Nephron progenitor cell (in vitro differentiated cells): ENCODE data around the gene TBXAS1.

Source experiments
- DNase-seq: peaks from one replicate; pipeline ENCODE4 v3.0.0; 2021
- H3K27ac Mint-ChIP-seq: 2 replicates; pipeline ENCODE4 v1.8.0; 2021; ENCODE audit warnings: mild to moderate bottlenecking, moderate library complexity, mixed read lengths
- H3K27me3 Mint-ChIP-seq: 2 replicates; pipeline ENCODE4 v1.8.0; 2021; ENCODE audit warnings: mild to moderate bottlenecking, low read depth, mixed read lengths; ENCODE audit not compliant: poor library complexity
- H3K36me3 Mint-ChIP-seq: 2 replicates; pipeline ENCODE4 v1.8.0; 2021; ENCODE audit warnings: low read depth, mixed read lengths
- H3K4me1 Mint-ChIP-seq: 2 replicates; pipeline ENCODE4 v1.8.0; 2021; ENCODE audit warnings: mixed read lengths
- H3K4me3 Mint-ChIP-seq: 2 replicates; pipeline ENCODE4 v1.8.0; 2021; ENCODE audit warnings: mild to moderate bottlenecking, moderate library complexity, mixed read lengths
- H3K9me3 Mint-ChIP-seq: 2 replicates; pipeline ENCODE4 v1.8.0; 2021; ENCODE audit warnings: mild to moderate bottlenecking, moderate library complexity, mixed read lengths
- CTCF ChIP-seq: fragments of 200-600 bp; sonication (generic); IDR thresholded peaks from 2 replicates; pipeline ENCODE4 v1.5.0; 2021; ENCODE audit warnings: antibody characterized with exemption

TBXAS1 gene

GRCh38 chr7:140039896-140040295 lies 210.8 kb downstream of the TBXAS1 start:
- no peak for TF ChIP-seq CTCF
- Mint-ChIP-seq H3K4me3 (no peak overlapping the region), H3K4me1 (peaks cover 18% of the 10 kb centered on the region), H3K9me3 (no peaks in the 10 kb centered on the region), H3K27me3 (peaks cover 16% of the 10 kb centered on the region), H3K27ac (peak overlapping the region; percentile 36), H3K36me3 (no peaks in the 10 kb centered on the region)
- no peak for DNase-seq

GRCh38 chr7:140041659-140042385 lies 212.8 kb downstream of the TBXAS1 start:
- no peak for DNase-seq
- peaks cover 18% of the 10 kb centered on the region for H3K4me1 Mint-ChIP-seq
- peak overlapping the region; percentile 34 for H3K27ac Mint-ChIP-seq
- no peaks in the 10 kb centered on the region for H3K9me3 Mint-ChIP-seq
- H3K27me3 Mint-ChIP-seq = peaks cover 14% of the 10 kb centered on the region
- no peak overlapping the region for H3K4me3 Mint-ChIP-seq
- no peaks in the 10 kb centered on the region for H3K36me3 Mint-ChIP-seq
- TF ChIP-seq CTCF = no peak

- peaks cover 11% of the 10 kb centered on the region for H3K27me3 Mint-ChIP-seq
- no peak for DNase-seq
These were observed 213.3 kb downstream of the TBXAS1 start for GRCh38 chr7:140042386-140042670.

GRCh38 chr7:140044251-140044650 lies 215.2 kb downstream of the TBXAS1 start:
- DNase-seq = no peak
- Mint-ChIP-seq H3K27ac (no peak overlapping the region), H3K4me1 (peaks cover 9% of the 10 kb centered on the region), H3K4me3 (no peak overlapping the region), H3K36me3 (no peaks in the 10 kb centered on the region), H3K9me3 (no peaks in the 10 kb centered on the region), H3K27me3 (peaks cover 16% of the 10 kb centered on the region)
- TF ChIP-seq CTCF = no peak

More at GRCh38 chr7:140042386-140042670, 213.3 kb downstream of the TBXAS1 start:
- Mint-ChIP-seq H3K9me3 (no peaks in the 10 kb centered on the region), H3K36me3 (no peaks in the 10 kb centered on the region), H3K4me3 (no peak overlapping the region), H3K4me1 (peaks cover 18% of the 10 kb centered on the region), H3K27ac (peak overlapping the region; percentile 34)
- no peak for TF ChIP-seq CTCF

GRCh38 chr7:140045697-140046096 lies 216.6 kb downstream of the TBXAS1 start:
- H3K9me3 Mint-ChIP-seq = no peaks in the 10 kb centered on the region
- peaks cover 4% of the 10 kb centered on the region for H3K4me1 Mint-ChIP-seq
- H3K4me3 Mint-ChIP-seq = no peak overlapping the region
- no peak for DNase-seq
- no peak for TF ChIP-seq CTCF
- peaks cover 12% of the 10 kb centered on the region for H3K27me3 Mint-ChIP-seq
- H3K36me3 Mint-ChIP-seq = no peaks in the 10 kb centered on the region
- H3K27ac Mint-ChIP-seq = no peak overlapping the region

- H3K4me1 Mint-ChIP-seq = no peaks in the 10 kb centered on the region
- TF ChIP-seq CTCF = no peak
These were observed 218.1 kb downstream of the TBXAS1 start for GRCh38 chr7:140047197-140047596.

More at GRCh38 chr7:140047197-140047596, 218.1 kb downstream of the TBXAS1 start:
- H3K36me3 Mint-ChIP-seq = no peaks in the 10 kb centered on the region
- no peak overlapping the region for H3K27ac Mint-ChIP-seq
- no peaks in the 10 kb centered on the region for H3K9me3 Mint-ChIP-seq
- H3K27me3 Mint-ChIP-seq = peaks cover 16% of the 10 kb centered on the region
- no peak for DNase-seq
- no peak overlapping the region for H3K4me3 Mint-ChIP-seq
